GM12878 (cell line): Measurements from ENCODE around the gene UAP1L1. TPM values are rescaled to one million over a fixed set of nuclear protein-coding genes. Genes with fewer than 3 reads are reported as not detected.

Experiments used
- ATAC-seq: fragments of 200-7000 bp; cut with Tn5 transposase; 3 replicates; pipeline ENCODE4 v1.9.1; 2020; ENCODE audit warnings: mild to moderate bottlenecking, moderate library complexity
- BruUV-seq: library from RNA; stranded (reverse); fragments of 400-500 nt; replicated peaks from 2 replicates; lab custom pipeline; 2021; lab: Mats Ljungman, UMichigan
- CTCF ChIA-PET: fragments of 300-600 bp; sonication (Branson Sonifier 250); formaldehyde crosslinking; extraction: SDS; loops from one replicate; lab custom pipeline; 2021; ENCODE audit warnings: inconsistent platforms; lab: Yijun Ruan, JAX
- POLR2A ChIA-PET: fragments of 350-600 bp; formaldehyde crosslinking; extraction: SDS; loops from one replicate; lab custom pipeline; 2021; ENCODE audit warnings: inconsistent platforms; lab: Charles Lee
- RAD21 ChIA-PET: fragments of 300-600 bp; sonication (Branson Sonifier 250); formaldehyde crosslinking; loops from one replicate; lab custom pipeline; 2023; ENCODE audit warnings: antibody characterized with exemption; ENCODE audit not compliant: unreplicated experiment; lab: Charles Lee
- SMC1A ChIA-PET: fragments of 300-600 bp; sonication (Branson Sonifier 250); formaldehyde crosslinking; loops from one replicate; lab custom pipeline; 2023; ENCODE audit not compliant: unreplicated experiment, uncharacterized antibody; lab: Charles Lee
- DNase-seq: peaks from one replicate; pipeline ENCODE4 v3.0.0-alpha.2; 2011; ENCODE audit warnings: low read depth, low spot score
- FAIRE-seq: peaks from 3 replicates; lab custom pipeline; 2011; peaks lifted over from hg19 to GRCh38; lab: Jason Lieb, UNC
- H2AFZ ChIP-seq: 2 replicates; pipeline ENCODE4 v1.6.0; 2011; ENCODE audit warnings: low read depth, low read length, control low read depth; ENCODE audit not compliant: control insufficient read depth
- H3K27ac ChIP-seq: 2 replicates; pipeline ENCODE4 v1.5.1; 2011; ENCODE audit warnings: control low read depth; ENCODE audit not compliant: control insufficient read depth, insufficient read depth
- H3K27me3 ChIP-seq, 2 experiments: replicated peaks in 1 of 2; 2 replicates each; pipeline versions ENCODE4 v1.6.0 to v1.6.1; 2011; ENCODE audit warnings: low read length in 1 of 2; ENCODE audit not compliant: control insufficient read depth in 2 of 2, insufficient read depth in 2 of 2
- H3K36me3 ChIP-seq, 2 experiments: 2 replicates each; pipeline ENCODE4 v1.5.1; 2011; ENCODE audit warnings: low read length in 1 of 2; ENCODE audit not compliant: control insufficient read depth in 2 of 2, insufficient read depth in 2 of 2
- H3K4me1 ChIP-seq: 2 replicates; pipeline ENCODE4 v1.6.1; 2011; ENCODE audit warnings: mild to moderate bottlenecking, low read length, moderate library complexity, mixed read lengths; ENCODE audit not compliant: control insufficient read depth, insufficient read depth
- H3K4me2 ChIP-seq: 2 replicates; pipeline ENCODE4 v1.6.0; 2011; ENCODE audit warnings: control low read depth; ENCODE audit not compliant: control insufficient read depth, insufficient read depth
- H3K4me3 ChIP-seq: fragments of 200-600 bp; sonication (generic); 2 replicates; pipeline ENCODE4 v1.5.1; 2016
- H3K79me2 ChIP-seq: 2 replicates; pipeline ENCODE4 v1.6.0; 2011; ENCODE audit warnings: low read length; ENCODE audit not compliant: control insufficient read depth, insufficient read depth
- H3K9ac ChIP-seq: 2 replicates; pipeline ENCODE4 v1.8.0; 2011; ENCODE audit warnings: low read length, control low read depth, mixed read lengths; ENCODE audit not compliant: control insufficient read depth, insufficient read depth
- H3K9me3 ChIP-seq: replicated peaks from 3 replicates; pipeline ENCODE4 v1.5.1; 2011; ENCODE audit warnings: mild to moderate bottlenecking, low read length; ENCODE audit not compliant: control insufficient read depth, insufficient read depth
- H4K20me1 ChIP-seq: 2 replicates; pipeline ENCODE4 v1.6.0; 2011; ENCODE audit not compliant: control insufficient read depth, insufficient read depth
- CHD1 ChIP-seq: IDR thresholded peaks from 2 replicates; pipeline ENCODE4 v1.6.1; 2012; ENCODE audit warnings: low read depth, low read length, improper control_type of control experiment
- JUND ChIP-seq: IDR thresholded peaks from 2 replicates; pipeline ENCODE4 v1.6.1; 2012; ENCODE audit warnings: low read depth, mild to moderate bottlenecking, low read length, improper control_type of control experiment, moderate library complexity
- LARP7 ChIP-seq: fragments of 450-650 bp; IDR thresholded peaks from 2 replicates; pipeline ENCODE4 v1.6.1; 2017; ENCODE audit warnings: mild to moderate bottlenecking
- MAX ChIP-seq: IDR thresholded peaks from 2 replicates; pipeline ENCODE4 v1.6.1; 2012; ENCODE audit warnings: low read depth, low read length, improper control_type of control experiment
- NBN ChIP-seq: fragments of 450-650 bp; IDR thresholded peaks from 2 replicates; pipeline ENCODE4 v1.6.1; 2016
- PBX3 ChIP-seq: IDR thresholded peaks from 2 replicates; pipeline ENCODE4 v1.6.1; 2011; ENCODE audit warnings: mild to moderate bottlenecking, low read depth, low read length, moderate library complexity; ENCODE audit not compliant: insufficient replicate concordance
- RBBP5 ChIP-seq: fragments of 200-600 bp; sonication (generic); conservative IDR thresholded peaks from 2 replicates; pipeline ENCODE4 v1.6.1; 2016
- RCOR1 ChIP-seq: conservative IDR thresholded peaks from 2 replicates; pipeline ENCODE4 v1.6.1; 2012; ENCODE audit warnings: low read depth, low read length, improper control_type of control experiment
- RELA ChIP-seq: fragments of 450-650 bp; IDR thresholded peaks from 2 replicates; pipeline ENCODE4 v1.8.0; 2014; ENCODE audit warnings: borderline replicate concordance; ENCODE audit not compliant: partially characterized antibody
- SPI1 ChIP-seq: IDR thresholded peaks from 2 replicates; pipeline ENCODE4 v1.6.1; 2011; ENCODE audit warnings: low read depth, mild to moderate bottlenecking, low read length, moderate library complexity, borderline replicate concordance; ENCODE audit not compliant: insufficient read depth
- STAT3 ChIP-seq: IDR thresholded peaks from 2 replicates; pipeline ENCODE4 v1.6.1; 2011; ENCODE audit warnings: low read depth, low read length, improper control_type of control experiment
- WGBS: methylation state at CpG from one replicate; pipeline ENCODE4 v1.1.6; 2016; ENCODE audit warnings: low lambda C conversion rate; ENCODE audit not compliant: insufficient replicate concordance, insufficient coverage; ENCODE audit errors: missing lambda C conversion rate; 5-methylcytosine and 5-hydroxymethylcytosine counted together
- in situ Hi-C: fragments of 300-500 bp; cut with MboI; formaldehyde crosslinking; loops from 9 replicates; pipeline ENCODE4 v1.14.3; 2018; ENCODE audit warnings: mixed read lengths
- intact Hi-C: fragments of 100-400 bp; cut with micrococcal nuclease; formaldehyde crosslinking; loops from one replicate; pipeline ENCODE4 v1.14.2; 2022; ENCODE audit not compliant: unreplicated experiment
- polyA plus RNA-seq, 11 experiments: library from polyadenylated mRNA; depleted of rRNA in 4 of 11; unstranded in 6 of 11; stranded (reverse) in 5 of 11; fragments of >200 nt; fragmentation: Nextera tagmentation in 4 of 11; fragmentation: Illumina TruSeq in 1 of 11; extraction: Ambion mirVana in 4 of 11; extraction: Trizol in 1 of 11; gene quantifications; 1 replicate in 1 of 11; 2 replicates in 10 of 11; pipeline versions ENCODE4 v1.2.1 to v1.2.3, GENCODE V29; 2011 to 2016; ENCODE audit warnings: inconsistent platforms in 2 of 11, missing spikeins in 2 of 11, low read depth in 1 of 11
- total RNA-seq, 4 experiments: library from RNA; depleted of rRNA in 3 of 4; stranded (reverse); fragments of >200 nt in 3 of 4; fragmentation: Illumina TruSeq in 1 of 4; extraction: Trizol in 1 of 4; gene quantifications; 2 replicates each; pipeline versions ENCODE4 v1.2.1 to v1.2.3, GENCODE V29; 2013 to 2021

The UAP1L1 gene
- total and polyA plus RNA-seq, 10 of the 15 experiments (the other 5 are each of a cell fraction or from before 2014, with no cell fraction given) = 0.29 to 15.7 (median 5.8) TPM

- TF ChIP-seq PBX3 (no peak), SPI1 (peak; percentile 65; the same call in 1 of the 2 replicates), NBN (peak; percentile 51; the same call in 1 of the 2 replicates)
- TF ChIP-seq, all 136 proteins: peak for 12
Observed at GRCh38 chr9:137074657-137075274, 2.6 kb upstream of the UAP1L1 start (continued).

GRCh38 chr9:137075275-137075775 is 2.0 kb upstream of the UAP1L1 start:
- no TSS peak for BruUV-seq
- Histone ChIP-seq H3K79me2 (peaks cover 8% of the 10 kb centered on the region), H3K4me2 (no peak overlapping the region), H3K9me3 (no peaks in the 10 kb centered on the region), H3K27me3 (no peaks in the 10 kb centered on the region), H3K36me3 (peaks cover 0 to 5% of the 10 kb centered on the region in 2 experiments; a peak in 1 of 4 replicates), H3K4me1 (peaks cover 25% of the 10 kb centered on the region), H3K4me3 (no peak overlapping the region), H4K20me1 (no peaks in the 10 kb centered on the region; the same call in 1 of the 2 replicates), H3K9ac (no peak overlapping the region), H2AFZ (no peak overlapping the region), H3K27ac (no peak overlapping the region)
- in situ Hi-C loops = no loop called here
- 78% methylated on average over 12 of the region's 12 CpGs for WGBS
- no peak for FAIRE-seq
- RAD21 ChIA-PET = interaction anchor here (1.2 kb wide), 1 partner anchor 20 kb away, joined by 4 read pairs; no protein-coding TSS in a partner anchor
- SMC1A ChIA-PET = interaction anchor here (1.0 kb wide), 2 partner anchors 11 to 20 kb away, joined by 3 to 5 read pairs; partner anchors contain the start of gene MAN1B1
- POLR2A ChIA-PET = interaction anchor here (0.6 to 1.3 kb wide), 3 partner anchors 11 to 56 kb away, joined by 3 to 8 read pairs (median 5); partner anchors contain the start of gene MAN1B1
- ATAC-seq = no peak
- intact Hi-C loops = no loop called here
- CTCF ChIA-PET = interaction anchor here (1.4 to 1.7 kb wide), 3 partner anchors 9 to 29 kb away, joined by 3 to 8 read pairs (median 3); partner anchors contain the start of gene MAN1B1
- DNase-seq = no peak
- TF ChIP-seq LARP7 = no peak
- no peak for TF ChIP-seq CHD1
- TF ChIP-seq STAT3 = no peak
- no peak for TF ChIP-seq MAX
- TF ChIP-seq RELA = no peak
- no peak for TF ChIP-seq RBBP5
- no peak for TF ChIP-seq RCOR1
- no peak for TF ChIP-seq JUND
- TF ChIP-seq, all 136 proteins: peak for 0
